ENCODE results near the gene KIF4B.

DNA sequence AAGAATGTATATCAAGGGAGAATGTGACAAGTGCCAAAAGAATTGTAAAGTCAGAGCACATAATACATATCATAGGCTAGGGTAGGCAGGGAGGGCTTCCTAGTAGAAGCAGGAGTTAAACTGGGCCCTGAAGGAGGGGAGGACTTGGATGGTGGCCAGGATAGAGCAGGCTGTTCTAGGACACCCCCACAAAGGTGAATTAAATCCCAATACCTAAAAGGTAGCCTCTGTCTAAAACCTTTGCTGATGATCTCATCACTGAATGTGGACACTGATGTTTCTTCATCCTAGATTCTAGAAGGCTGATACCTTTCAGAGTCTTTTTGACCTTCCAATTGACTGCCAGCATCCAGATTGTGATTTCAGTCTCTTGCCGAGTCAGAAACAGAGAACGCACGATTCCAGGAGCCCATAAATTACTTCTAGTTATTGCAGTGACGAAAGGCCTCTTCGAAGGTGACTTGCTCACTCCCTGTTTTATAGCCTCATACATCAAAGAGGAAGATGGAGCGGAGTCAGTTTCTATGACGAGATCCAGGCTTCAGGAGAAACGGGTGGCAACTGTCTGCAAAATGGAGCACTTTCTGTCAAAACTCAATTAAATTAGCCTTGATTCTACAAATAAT, 43.2 kb downstream of the KIF4B start:
- TF ChIP-seq, protein P1, sequence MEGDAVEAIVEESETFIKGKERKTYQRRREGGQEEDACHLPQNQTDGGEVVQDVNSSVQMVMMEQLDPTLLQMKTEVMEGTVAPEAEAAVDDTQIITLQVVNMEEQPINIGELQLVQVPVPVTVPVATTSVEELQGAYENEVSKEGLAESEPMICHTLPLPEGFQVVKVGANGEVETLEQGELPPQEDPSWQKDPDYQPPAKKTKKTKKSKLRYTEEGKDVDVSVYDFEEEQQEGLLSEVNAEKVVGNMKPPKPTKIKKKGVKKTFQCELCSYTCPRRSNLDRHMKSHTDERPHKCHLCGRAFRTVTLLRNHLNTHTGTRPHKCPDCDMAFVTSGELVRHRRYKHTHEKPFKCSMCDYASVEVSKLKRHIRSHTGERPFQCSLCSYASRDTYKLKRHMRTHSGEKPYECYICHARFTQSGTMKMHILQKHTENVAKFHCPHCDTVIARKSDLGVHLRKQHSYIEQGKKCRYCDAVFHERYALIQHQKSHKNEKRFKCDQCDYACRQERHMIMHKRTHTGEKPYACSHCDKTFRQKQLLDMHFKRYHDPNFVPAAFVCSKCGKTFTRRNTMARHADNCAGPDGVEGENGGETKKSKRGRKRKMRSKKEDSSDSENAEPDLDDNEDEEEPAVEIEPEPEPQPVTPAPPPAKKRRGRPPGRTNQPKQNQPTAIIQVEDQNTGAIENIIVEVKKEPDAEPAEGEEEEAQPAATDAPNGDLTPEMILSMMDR (IDR thresholded peaks at IDR 0.05), result no peak
- no peak for TF ChIP-seq POLR2A (IDR thresholded peaks at IDR 0.05)
